ENCODE results near the gene HSPB8. TPM values are rescaled to one million over a fixed set of nuclear protein-coding genes. Genes with fewer than 3 reads are reported as not detected.

The HSPB8 gene
- polyA plus RNA-seq, 1 donor (not counting 4 experiments of a cell fraction or from before 2014, with no cell fraction given): 3.0 TPM

- dilution Hi-C loops (cut with MboI; ENCODE audit: extremely low pct_ligation_motif_present, low sequenced_read_pairs): no loop called here
- H3K36me3 ChIP-seq (ENCODE audit: control insufficient read depth in 2 of 2, extremely low read depth in 1 of 2, insufficient read depth in 2 of 2, low read length in 2 of 2): no peaks in the 10 kb centered on the region
Measured at GRCh38 chr12:119195256-119195655, 16.5 kb downstream of the HSPB8 start.

GRCh38 chr12:119198440-119198839, 19.7 kb downstream of the HSPB8 start:
- no peak for DNase-seq (ENCODE audit: low read depth, low spot score)
- Histone ChIP-seq H3K27ac (ENCODE audit: control insufficient read depth, insufficient read depth, low read length) (no peak overlapping the region), H2AFZ (ENCODE audit: control insufficient read depth, low read length) (no peak overlapping the region), H3K79me2 (ENCODE audit: control insufficient read depth, insufficient read depth, low read length) (no peaks in the 10 kb centered on the region), H3K4me2 (ENCODE audit: control insufficient read depth, extremely low read depth, insufficient read depth, low read depth, low read length) (no peak overlapping the region), H4K20me1 (ENCODE audit: control insufficient read depth, extremely low read depth, insufficient read depth, low read length) (no peaks in the 10 kb centered on the region), H3K9me1 (ENCODE audit: control insufficient read depth, extremely low read depth, insufficient read depth, low read length) (no peaks in the 10 kb centered on the region), H3K36me3 (ENCODE audit: control insufficient read depth in 2 of 2, extremely low read depth in 1 of 2, insufficient read depth in 2 of 2, low read length in 2 of 2) (no peaks in the 10 kb centered on the region), H3K4me3 (ENCODE audit: control insufficient read depth in 2 of 3, extremely low read depth in 1 of 3, insufficient read depth in 2 of 3, low read depth in 1 of 3, low read length in 3 of 3) (no peak overlapping the region), H3K27me3 (ENCODE audit: control insufficient read depth, extremely low read depth, insufficient read depth, low read length) (no peaks in the 10 kb centered on the region), H3K4me1 (ENCODE audit: control insufficient read depth, extremely low read depth, insufficient read depth, low read length) (no peaks in the 10 kb centered on the region), H3K9me3 (ENCODE audit: control insufficient read depth, low read depth, low read length) (no peaks in the 10 kb centered on the region), H3K9ac (ENCODE audit: control insufficient read depth, extremely low read depth, insufficient read depth, low read length) (no peak overlapping the region)
- FAIRE-seq: no peak
- TF ChIP-seq EZH2 (IDR thresholded peaks at IDR 0.05; ENCODE audit: low read length) (no peak), CTCF (optimal IDR thresholded peaks at IDR 0.05 in 1 of 3, IDR thresholded peaks at IDR 0.05 in 1 of 3, conservative IDR thresholded peaks at IDR 0.05 in 1 of 3; ENCODE audit: extremely low read depth in 1 of 3, insufficient read depth in 2 of 3, low read length in 3 of 3) (no peak)
- dilution Hi-C loops (cut with MboI; ENCODE audit: extremely low pct_ligation_motif_present, low sequenced_read_pairs): no loop called here

More at GRCh38 chr12:119195256-119195655, 16.5 kb downstream of the HSPB8 start:
- Histone ChIP-seq H3K4me1 (ENCODE audit: control insufficient read depth, extremely low read depth, insufficient read depth, low read length) (no peaks in the 10 kb centered on the region), H2AFZ (ENCODE audit: control insufficient read depth, low read length) (no peak overlapping the region), H3K9ac (ENCODE audit: control insufficient read depth, extremely low read depth, insufficient read depth, low read length) (no peak overlapping the region), H4K20me1 (ENCODE audit: control insufficient read depth, extremely low read depth, insufficient read depth, low read length) (no peaks in the 10 kb centered on the region), H3K9me1 (ENCODE audit: control insufficient read depth, extremely low read depth, insufficient read depth, low read length) (no peaks in the 10 kb centered on the region), H3K4me3 (ENCODE audit: control insufficient read depth in 2 of 3, extremely low read depth in 1 of 3, insufficient read depth in 2 of 3, low read depth in 1 of 3, low read length in 3 of 3) (no peak overlapping the region), H3K9me3 (ENCODE audit: control insufficient read depth, low read depth, low read length) (no peaks in the 10 kb centered on the region), H3K27me3 (ENCODE audit: control insufficient read depth, extremely low read depth, insufficient read depth, low read length) (no peaks in the 10 kb centered on the region), H3K27ac (ENCODE audit: control insufficient read depth, insufficient read depth, low read length) (no peak overlapping the region), H3K79me2 (ENCODE audit: control insufficient read depth, insufficient read depth, low read length) (no peaks in the 10 kb centered on the region), H3K4me2 (ENCODE audit: control insufficient read depth, extremely low read depth, insufficient read depth, low read depth, low read length) (no peak overlapping the region)
- FAIRE-seq: no peak
- no peak for DNase-seq (ENCODE audit: low read depth, low spot score)
- TF ChIP-seq EZH2 (IDR thresholded peaks at IDR 0.05; ENCODE audit: low read length) (no peak), CTCF (optimal IDR thresholded peaks at IDR 0.05 in 1 of 3, IDR thresholded peaks at IDR 0.05 in 1 of 3, conservative IDR thresholded peaks at IDR 0.05 in 1 of 3; ENCODE audit: extremely low read depth in 1 of 3, insufficient read depth in 2 of 3, low read length in 3 of 3) (no peak)

Data from keratinocyte (primary cell).